PC-3 (cell line): ENCODE results near the gene MN1. TPM values are rescaled to one million over a fixed set of nuclear protein-coding genes. Genes with fewer than 3 reads are reported as not detected.

Source experiments
- ATAC-seq: fragments of 200-7000 bp; cut with Tn5 transposase; 2 replicates; pipeline ENCODE4 v1.9.1; 2020; ENCODE audit warnings: mild to moderate bottlenecking, moderate library complexity
- BruUV-seq: library from RNA; stranded (reverse); fragments of 400-500 nt; replicated peaks from 2 replicates; lab custom pipeline; 2021; lab: Mats Ljungman, UMichigan
- CTCF ChIA-PET: fragments of 300-600 bp; sonication (Branson Sonifier 250); formaldehyde crosslinking; loops from one replicate; lab custom pipeline; 2022; ENCODE audit warnings: antibody characterized with exemption; lab: Charles Lee
- POLR2A ChIA-PET: fragments of 300-600 bp; sonication (Branson Sonifier 250); formaldehyde crosslinking; loops from one replicate; lab custom pipeline; 2022; ENCODE audit warnings: antibody characterized with exemption; ENCODE audit not compliant: unreplicated experiment; lab: Charles Lee
- DNase-seq: peaks from one replicate; pipeline ENCODE4 v3.0.0-alpha.2; 2015
- H2AFZ ChIP-seq: fragments of 300-600 bp; sonication (generic); 2 replicates; pipeline ENCODE4 v1.6.0; 2016; ENCODE audit warnings: antibody characterized with exemption, low read length
- H3F3A ChIP-seq: fragments of 300-600 bp; sonication (generic); one replicate; pipeline ENCODE4 v1.6.0; 2017; ENCODE audit warnings: antibody characterized with exemption, low read length, control low read depth, mild to moderate bottlenecking; ENCODE audit not compliant: unreplicated experiment
- H3K27ac ChIP-seq: fragments of 300-600 bp; sonication (generic); 2 replicates; pipeline ENCODE4 v1.5.1; 2016; ENCODE audit warnings: mild to moderate bottlenecking, low read length
- H3K27me3 ChIP-seq: fragments of 300-600 bp; sonication (generic); 2 replicates; pipeline ENCODE4 v1.6.1; 2016; ENCODE audit warnings: low read length, mixed read lengths
- H3K36me3 ChIP-seq: fragments of 300-600 bp; sonication (generic); 2 replicates; pipeline ENCODE4 v1.6.1; 2016; ENCODE audit warnings: low read depth, mixed run types, low read length, mixed read lengths
- H3K4me1 ChIP-seq: fragments of 300-600 bp; sonication (generic); 2 replicates; pipeline ENCODE4 v1.5.1; 2016; ENCODE audit warnings: low read length; ENCODE audit not compliant: insufficient read depth
- H3K4me2 ChIP-seq: fragments of 300-600 bp; sonication (generic); 2 replicates; pipeline ENCODE4 v1.6.0; 2016; ENCODE audit warnings: low read length
- H3K4me3 ChIP-seq: fragments of 300-600 bp; sonication (generic); 2 replicates; pipeline ENCODE4 v1.5.1; 2016; ENCODE audit warnings: mild to moderate bottlenecking, low read length, mixed read lengths
- H3K79me2 ChIP-seq: fragments of 300-600 bp; sonication (generic); 2 replicates; pipeline ENCODE4 v1.6.1; 2017; ENCODE audit warnings: low read length, mixed read lengths
- H3K9ac ChIP-seq: fragments of 300-600 bp; sonication (generic); 2 replicates; pipeline ENCODE4 v1.6.0; 2016; ENCODE audit warnings: mild to moderate bottlenecking, low read length
- H3K9me2 ChIP-seq: fragments of 300-600 bp; sonication (generic); replicated peaks from 2 replicates; pipeline ENCODE4 v1.6.1; 2016; ENCODE audit warnings: mixed run types, low read length, mixed read lengths
- H3K9me3 ChIP-seq: fragments of 300-600 bp; sonication (generic); 2 replicates; pipeline ENCODE4 v1.6.1; 2016; ENCODE audit warnings: low read length, mixed read lengths
- H4K20me1 ChIP-seq: fragments of 300-600 bp; sonication (generic); 2 replicates; pipeline ENCODE4 v1.6.1; 2016; ENCODE audit warnings: low read length, mixed read lengths
- EZH2 ChIP-seq: fragments of 300-600 bp; sonication (generic); IDR thresholded peaks from one replicate; pipeline ENCODE4 v1.6.1; 2017; ENCODE audit warnings: antibody characterized with exemption, mild to moderate bottlenecking, low read length; ENCODE audit not compliant: unreplicated experiment
- EZH2phosphoT487 ChIP-seq: fragments of 300-600 bp; sonication (generic); IDR thresholded peaks from 2 replicates; pipeline ENCODE4 v1.6.1; 2018; ENCODE audit warnings: mild to moderate bottlenecking, antibody characterized with exemption, low read length, borderline replicate concordance
- intact Hi-C: fragments of 100-400 bp; cut with micrococcal nuclease; formaldehyde crosslinking; loops from 2 replicates; pipeline ENCODE4 v1.9.0; 2023
- total RNA-seq: library from RNA; depleted of rRNA; stranded (reverse); fragments of >200 nt; gene quantifications from 2 replicates; pipeline ENCODE4 v1.2.3, GENCODE V29; 2014
- TF ChIP-seq, protein P1 (sequence below): fragments of 300-600 bp; sonication (generic); conservative IDR thresholded peaks from 2 replicates; pipeline ENCODE4 v1.5.1; 2017; ENCODE audit warnings: antibody characterized with exemption, low read depth, mild to moderate bottlenecking, low read length

Gene MN1
- total RNA-seq, 1 experiment from 2014 or later: 2.7 TPM

- intact Hi-C loops: no loop called here
- ATAC-seq: no peak
- H3K27me3 ChIP-seq: no peaks in the 10 kb centered on the region
- H3K4me3 ChIP-seq: no peak overlapping the region
- no peaks in the 10 kb centered on the region for H3F3A ChIP-seq
- H3K4me1 ChIP-seq: no peaks in the 10 kb centered on the region
- H3K9me3 ChIP-seq: no peaks in the 10 kb centered on the region
- no peaks in the 10 kb centered on the region for H3K79me2 ChIP-seq
- no peaks in the 10 kb centered on the region for H3K9me2 ChIP-seq
- no peak overlapping the region for H3K9ac ChIP-seq
- no TSS peak for BruUV-seq
- H3K4me2 ChIP-seq: no peak overlapping the region
- H3K27ac ChIP-seq: no peak overlapping the region
- DNase-seq: no peak
- POLR2A ChIA-PET: no interaction called here
- H3K36me3 ChIP-seq: no peaks in the 10 kb centered on the region
- no peak overlapping the region for H2AFZ ChIP-seq
- CTCF ChIA-PET: no interaction called here
- TF ChIP-seq, protein P1, sequence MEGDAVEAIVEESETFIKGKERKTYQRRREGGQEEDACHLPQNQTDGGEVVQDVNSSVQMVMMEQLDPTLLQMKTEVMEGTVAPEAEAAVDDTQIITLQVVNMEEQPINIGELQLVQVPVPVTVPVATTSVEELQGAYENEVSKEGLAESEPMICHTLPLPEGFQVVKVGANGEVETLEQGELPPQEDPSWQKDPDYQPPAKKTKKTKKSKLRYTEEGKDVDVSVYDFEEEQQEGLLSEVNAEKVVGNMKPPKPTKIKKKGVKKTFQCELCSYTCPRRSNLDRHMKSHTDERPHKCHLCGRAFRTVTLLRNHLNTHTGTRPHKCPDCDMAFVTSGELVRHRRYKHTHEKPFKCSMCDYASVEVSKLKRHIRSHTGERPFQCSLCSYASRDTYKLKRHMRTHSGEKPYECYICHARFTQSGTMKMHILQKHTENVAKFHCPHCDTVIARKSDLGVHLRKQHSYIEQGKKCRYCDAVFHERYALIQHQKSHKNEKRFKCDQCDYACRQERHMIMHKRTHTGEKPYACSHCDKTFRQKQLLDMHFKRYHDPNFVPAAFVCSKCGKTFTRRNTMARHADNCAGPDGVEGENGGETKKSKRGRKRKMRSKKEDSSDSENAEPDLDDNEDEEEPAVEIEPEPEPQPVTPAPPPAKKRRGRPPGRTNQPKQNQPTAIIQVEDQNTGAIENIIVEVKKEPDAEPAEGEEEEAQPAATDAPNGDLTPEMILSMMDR: no peak
- no peak for TF ChIP-seq EZH2phosphoT487
- no peaks in the 10 kb centered on the region for H4K20me1 ChIP-seq
Observed at GRCh38 chr22:27782088-27782487, 19.5 kb downstream of the MN1 start.

GRCh38 chr22:27780161-27780575 is 21.4 kb downstream of the MN1 start:
- TF ChIP-seq EZH2: no peak
- no peak for TF ChIP-seq EZH2phosphoT487
- TF ChIP-seq, protein P1: no peak
- H4K20me1 ChIP-seq: no peaks in the 10 kb centered on the region
- POLR2A ChIA-PET: interaction anchor here (0.5 kb wide), 1 partner anchor 14 kb away, joined by 7 read pairs; no protein-coding TSS in a partner anchor
- intact Hi-C loops: no loop called here
- H3K9me3 ChIP-seq: no peaks in the 10 kb centered on the region
- H3K27me3 ChIP-seq: no peaks in the 10 kb centered on the region
- H2AFZ ChIP-seq: no peak overlapping the region
- H3K4me3 ChIP-seq: no peak overlapping the region
- no peaks in the 10 kb centered on the region for H3K4me1 ChIP-seq
- CTCF ChIA-PET: no interaction called here
- H3K9ac ChIP-seq: no peak overlapping the region
- BruUV-seq: no TSS peak
- H3K4me2 ChIP-seq: no peak overlapping the region
- ATAC-seq: no peak
- H3K9me2 ChIP-seq: no peaks in the 10 kb centered on the region
- DNase-seq: no peak
- no peak overlapping the region for H3K27ac ChIP-seq
- H3K79me2 ChIP-seq: no peaks in the 10 kb centered on the region
- no peaks in the 10 kb centered on the region for H3K36me3 ChIP-seq
- no peaks in the 10 kb centered on the region for H3F3A ChIP-seq

GRCh38 chr22:27779643-27780042 is 21.9 kb downstream of the MN1 start:
- no peak overlapping the region for H3K4me3 ChIP-seq
- DNase-seq (no peak), ATAC-seq (no peak)
- H3K9me2 ChIP-seq: no peaks in the 10 kb centered on the region
- H3K4me2 ChIP-seq: no peak overlapping the region
- H3K9me3 ChIP-seq: no peaks in the 10 kb centered on the region
- intact Hi-C loops: no loop called here
- H3F3A ChIP-seq: no peaks in the 10 kb centered on the region
- no peaks in the 10 kb centered on the region for H4K20me1 ChIP-seq
- H3K27me3 ChIP-seq: no peaks in the 10 kb centered on the region
- POLR2A ChIA-PET: interaction anchor here (0.5 kb wide), 1 partner anchor 15 kb away, joined by 7 read pairs; no protein-coding TSS in a partner anchor
- H3K27ac ChIP-seq: no peak overlapping the region
- H3K79me2 ChIP-seq: no peaks in the 10 kb centered on the region
- no peaks in the 10 kb centered on the region for H3K4me1 ChIP-seq
- no peaks in the 10 kb centered on the region for H3K36me3 ChIP-seq
- no TSS peak for BruUV-seq
- H2AFZ ChIP-seq: no peak overlapping the region
- CTCF ChIA-PET: no interaction called here
- H3K9ac ChIP-seq: no peak overlapping the region
- TF ChIP-seq, protein P1: no peak
- TF ChIP-seq EZH2phosphoT487 (no peak), EZH2 (no peak)
